Panc1 (cell line): ENCODE measurements around the gene CLSTN2.

Experiments
- POLR2AphosphoS5 ChIP-seq: IDR thresholded peaks from 2 replicates; pipeline ENCODE4 v1.6.1; 2012; ENCODE audit warnings: mild to moderate bottlenecking, low read depth, low read length, moderate library complexity
- SIN3A ChIP-seq: IDR thresholded peaks from 2 replicates; pipeline ENCODE4 v1.6.1; 2012; ENCODE audit warnings: low read depth, mild to moderate bottlenecking, low read length, moderate library complexity, borderline replicate concordance; ENCODE audit not compliant: insufficient read depth
- TCF7L2 ChIP-seq: IDR thresholded peaks from 2 replicates; pipeline ENCODE4 v1.6.1; 2011; ENCODE audit warnings: mild to moderate bottlenecking, low read depth, low read length, inconsistent platforms
- TF ChIP-seq, protein P1 (sequence below): fragments of 450-650 bp; IDR thresholded peaks from 2 replicates; pipeline ENCODE4 v1.5.1; 2017; ENCODE audit warnings: mild to moderate bottlenecking
- TF ChIP-seq, protein P2 (sequence below), 2 experiments: IDR thresholded peaks; 2 replicates each; pipeline ENCODE4 v1.6.1; 2011 to 2012; ENCODE audit warnings: low read depth in 2 of 2, control low read depth in 1 of 2, low read length in 1 of 2, mild to moderate bottlenecking in 1 of 2, moderate library complexity in 1 of 2; ENCODE audit not compliant: insufficient read depth in 1 of 2

DNA sequence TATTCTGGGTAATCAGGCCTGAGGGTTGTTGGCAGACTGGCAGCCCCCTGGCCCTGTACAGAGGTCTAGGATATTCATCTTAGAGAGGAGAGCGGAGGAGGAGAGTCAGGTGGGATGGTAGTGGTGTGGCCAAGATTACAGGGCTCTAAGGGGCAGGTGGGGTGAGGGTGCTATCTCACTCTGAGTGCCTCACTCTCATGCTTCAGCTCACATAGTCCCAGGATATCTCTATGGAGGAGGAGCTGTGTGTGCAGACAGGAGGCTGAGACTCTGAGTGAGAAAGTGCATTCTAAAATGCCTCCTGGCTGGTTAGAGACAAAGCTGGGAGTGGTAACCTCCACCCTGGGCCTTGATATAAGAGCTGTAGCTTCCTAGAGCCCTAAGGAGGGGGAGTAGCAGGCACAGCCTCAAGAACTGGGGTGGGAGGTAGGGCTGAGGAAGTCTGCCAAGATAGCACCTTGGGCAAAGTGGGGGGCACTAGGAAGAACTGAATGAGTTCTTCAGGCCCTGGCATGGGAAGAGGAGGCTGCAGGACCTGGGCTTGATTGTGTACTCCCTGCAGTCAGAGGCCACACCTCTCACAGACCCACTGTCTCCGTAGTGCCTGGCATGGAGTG lies 39.9 kb downstream of the CLSTN2 start:
- TF ChIP-seq, protein P1, sequence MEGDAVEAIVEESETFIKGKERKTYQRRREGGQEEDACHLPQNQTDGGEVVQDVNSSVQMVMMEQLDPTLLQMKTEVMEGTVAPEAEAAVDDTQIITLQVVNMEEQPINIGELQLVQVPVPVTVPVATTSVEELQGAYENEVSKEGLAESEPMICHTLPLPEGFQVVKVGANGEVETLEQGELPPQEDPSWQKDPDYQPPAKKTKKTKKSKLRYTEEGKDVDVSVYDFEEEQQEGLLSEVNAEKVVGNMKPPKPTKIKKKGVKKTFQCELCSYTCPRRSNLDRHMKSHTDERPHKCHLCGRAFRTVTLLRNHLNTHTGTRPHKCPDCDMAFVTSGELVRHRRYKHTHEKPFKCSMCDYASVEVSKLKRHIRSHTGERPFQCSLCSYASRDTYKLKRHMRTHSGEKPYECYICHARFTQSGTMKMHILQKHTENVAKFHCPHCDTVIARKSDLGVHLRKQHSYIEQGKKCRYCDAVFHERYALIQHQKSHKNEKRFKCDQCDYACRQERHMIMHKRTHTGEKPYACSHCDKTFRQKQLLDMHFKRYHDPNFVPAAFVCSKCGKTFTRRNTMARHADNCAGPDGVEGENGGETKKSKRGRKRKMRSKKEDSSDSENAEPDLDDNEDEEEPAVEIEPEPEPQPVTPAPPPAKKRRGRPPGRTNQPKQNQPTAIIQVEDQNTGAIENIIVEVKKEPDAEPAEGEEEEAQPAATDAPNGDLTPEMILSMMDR: no peak
- no peak for TF ChIP-seq POLR2AphosphoS5
- TF ChIP-seq TCF7L2: no peak
- TF ChIP-seq, protein P2, sequence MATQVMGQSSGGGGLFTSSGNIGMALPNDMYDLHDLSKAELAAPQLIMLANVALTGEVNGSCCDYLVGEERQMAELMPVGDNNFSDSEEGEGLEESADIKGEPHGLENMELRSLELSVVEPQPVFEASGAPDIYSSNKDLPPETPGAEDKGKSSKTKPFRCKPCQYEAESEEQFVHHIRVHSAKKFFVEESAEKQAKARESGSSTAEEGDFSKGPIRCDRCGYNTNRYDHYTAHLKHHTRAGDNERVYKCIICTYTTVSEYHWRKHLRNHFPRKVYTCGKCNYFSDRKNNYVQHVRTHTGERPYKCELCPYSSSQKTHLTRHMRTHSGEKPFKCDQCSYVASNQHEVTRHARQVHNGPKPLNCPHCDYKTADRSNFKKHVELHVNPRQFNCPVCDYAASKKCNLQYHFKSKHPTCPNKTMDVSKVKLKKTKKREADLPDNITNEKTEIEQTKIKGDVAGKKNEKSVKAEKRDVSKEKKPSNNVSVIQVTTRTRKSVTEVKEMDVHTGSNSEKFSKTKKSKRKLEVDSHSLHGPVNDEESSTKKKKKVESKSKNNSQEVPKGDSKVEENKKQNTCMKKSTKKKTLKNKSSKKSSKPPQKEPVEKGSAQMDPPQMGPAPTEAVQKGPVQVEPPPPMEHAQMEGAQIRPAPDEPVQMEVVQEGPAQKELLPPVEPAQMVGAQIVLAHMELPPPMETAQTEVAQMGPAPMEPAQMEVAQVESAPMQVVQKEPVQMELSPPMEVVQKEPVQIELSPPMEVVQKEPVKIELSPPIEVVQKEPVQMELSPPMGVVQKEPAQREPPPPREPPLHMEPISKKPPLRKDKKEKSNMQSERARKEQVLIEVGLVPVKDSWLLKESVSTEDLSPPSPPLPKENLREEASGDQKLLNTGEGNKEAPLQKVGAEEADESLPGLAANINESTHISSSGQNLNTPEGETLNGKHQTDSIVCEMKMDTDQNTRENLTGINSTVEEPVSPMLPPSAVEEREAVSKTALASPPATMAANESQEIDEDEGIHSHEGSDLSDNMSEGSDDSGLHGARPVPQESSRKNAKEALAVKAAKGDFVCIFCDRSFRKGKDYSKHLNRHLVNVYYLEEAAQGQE (IDR thresholded peaks at IDR 0.05; ENCODE audit: insufficient read depth in 1 of 2, low read depth in 2 of 2, low read length in 1 of 2): no peak
- no peak for TF ChIP-seq SIN3A
